GM15510 (cell line): ENCODE measurements around the gene HEG1.

Experiments used
- POLR2A ChIP-seq: IDR thresholded peaks from 3 replicates; pipeline ENCODE4 v1.6.1; 2011; ENCODE audit warnings: borderline replicate concordance; ENCODE audit not compliant: insufficient read length; ENCODE audit errors: extremely low read depth

The HEG1 gene

DNA sequence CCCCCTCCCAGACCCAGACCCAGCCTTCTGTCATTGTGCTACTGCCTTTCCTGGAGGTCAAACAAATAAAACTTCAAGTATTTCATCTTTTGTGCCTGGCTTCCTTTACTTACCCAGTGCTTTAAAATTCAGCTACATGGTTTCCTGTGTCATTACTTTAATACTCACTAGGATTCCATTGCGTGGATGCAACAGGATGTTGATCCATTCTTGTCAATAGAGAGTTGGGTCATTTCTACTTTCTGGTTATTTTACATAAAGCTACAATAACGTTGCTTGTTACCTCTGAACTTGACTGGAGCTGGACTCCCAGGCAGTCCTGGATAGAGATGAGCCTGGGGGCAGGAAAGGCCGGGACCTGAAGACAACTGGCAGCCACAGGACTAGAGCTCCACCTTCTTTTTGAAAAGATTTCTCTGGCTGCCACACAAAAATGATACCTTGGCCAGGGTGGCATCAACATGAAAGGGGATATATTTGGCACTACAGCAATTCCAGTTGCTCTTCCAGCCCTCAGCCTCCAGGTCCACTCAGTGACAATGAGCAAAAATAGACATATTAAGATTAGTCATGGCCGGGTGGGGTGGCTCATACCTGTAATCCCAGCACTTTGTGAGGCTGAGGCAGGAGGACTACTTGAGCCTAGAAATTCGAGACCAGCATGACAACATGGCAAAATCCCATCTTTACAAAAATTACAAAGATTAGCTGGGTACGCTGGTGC is 23.3 kb upstream of the HEG1 start:
- TF ChIP-seq POLR2A: no peak

DNA sequence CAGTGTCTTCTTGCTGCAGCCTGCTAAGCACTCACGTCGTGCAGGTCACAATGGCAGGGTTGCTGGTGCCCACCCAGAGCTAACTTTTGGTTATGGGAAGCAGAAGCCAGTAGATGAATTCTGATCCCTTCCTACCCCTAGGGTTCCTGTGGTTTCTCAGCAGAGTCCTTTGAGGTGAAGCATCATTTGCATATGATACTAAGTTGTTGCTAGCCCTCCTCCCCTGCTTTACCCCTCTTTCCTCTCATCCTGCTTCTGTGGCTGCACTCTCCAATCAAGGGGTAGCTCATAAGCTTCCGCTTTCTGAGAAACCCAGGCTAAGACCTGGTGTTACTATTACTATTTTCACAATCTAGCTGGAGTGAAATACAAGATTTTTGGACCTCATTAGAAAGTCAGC is 22.1 kb upstream of the HEG1 start:
- TF ChIP-seq POLR2A: no peak

DNA sequence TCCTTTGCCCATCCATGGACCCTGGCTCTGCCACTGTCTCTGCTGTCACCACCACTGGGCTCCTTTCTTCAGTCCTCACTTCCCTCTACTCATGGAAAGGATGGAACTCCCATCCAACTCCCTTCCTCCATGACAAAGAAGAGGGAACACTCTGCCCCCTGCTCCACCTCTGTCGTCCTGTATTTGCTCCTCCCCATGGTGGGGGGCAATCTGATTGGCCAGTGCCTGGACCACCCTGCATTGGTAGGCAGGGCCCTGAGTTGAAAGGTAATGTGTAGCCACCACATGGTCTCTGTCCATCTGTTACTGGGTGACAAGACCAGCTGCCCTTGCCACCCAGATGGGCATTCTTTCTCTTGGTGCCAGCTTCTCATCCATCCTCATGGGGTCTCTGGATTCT is 20.7 kb upstream of the HEG1 start:
- TF ChIP-seq POLR2A: no peak

DNA sequence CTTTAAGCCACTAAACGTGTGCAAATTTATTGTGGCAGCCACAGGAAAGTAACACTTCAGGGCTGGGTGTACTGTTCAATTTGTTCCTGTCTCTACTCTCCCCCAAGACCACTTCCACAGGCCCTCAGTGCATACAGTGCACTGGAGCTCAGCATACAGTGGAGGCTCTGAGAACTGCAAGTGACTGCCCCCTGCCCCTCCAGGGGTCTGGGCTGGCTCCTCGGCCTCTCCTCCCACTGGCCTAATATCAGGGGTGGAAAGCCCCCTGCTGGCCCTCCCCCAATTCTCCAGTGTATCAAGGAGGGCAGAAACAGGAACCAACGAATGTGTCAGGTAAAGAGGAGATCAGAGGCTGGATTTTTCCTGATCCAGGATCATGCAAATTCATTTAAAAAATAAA is 19.9 kb upstream of the HEG1 start:
- no peak for TF ChIP-seq POLR2A

DNA sequence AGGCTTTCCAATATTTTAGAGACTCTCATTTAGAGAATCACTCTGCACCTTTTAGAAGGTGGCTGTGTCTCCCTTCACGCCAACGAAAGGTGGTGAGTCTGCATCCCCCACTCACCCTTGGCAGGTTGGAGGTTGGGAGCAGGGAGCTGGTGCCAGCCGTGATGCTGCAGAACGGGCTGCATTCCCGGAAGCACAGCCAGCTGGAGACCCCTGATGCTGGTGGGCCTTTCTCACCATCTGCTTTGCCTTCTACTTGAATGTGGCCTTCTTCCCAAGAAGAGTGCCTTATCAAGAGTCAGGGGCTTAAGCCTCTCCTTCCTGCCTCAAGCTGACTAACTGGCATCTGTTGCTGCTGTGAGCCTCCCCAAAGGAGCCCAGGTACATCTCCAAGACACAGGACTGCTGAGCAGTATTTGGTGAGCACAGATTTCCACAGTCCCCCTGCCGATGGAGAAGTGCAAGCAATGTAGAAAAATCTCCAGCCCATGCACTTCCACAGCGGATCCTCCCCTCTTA is 17.7 kb upstream of the HEG1 start:
- no peak for TF ChIP-seq POLR2A

DNA sequence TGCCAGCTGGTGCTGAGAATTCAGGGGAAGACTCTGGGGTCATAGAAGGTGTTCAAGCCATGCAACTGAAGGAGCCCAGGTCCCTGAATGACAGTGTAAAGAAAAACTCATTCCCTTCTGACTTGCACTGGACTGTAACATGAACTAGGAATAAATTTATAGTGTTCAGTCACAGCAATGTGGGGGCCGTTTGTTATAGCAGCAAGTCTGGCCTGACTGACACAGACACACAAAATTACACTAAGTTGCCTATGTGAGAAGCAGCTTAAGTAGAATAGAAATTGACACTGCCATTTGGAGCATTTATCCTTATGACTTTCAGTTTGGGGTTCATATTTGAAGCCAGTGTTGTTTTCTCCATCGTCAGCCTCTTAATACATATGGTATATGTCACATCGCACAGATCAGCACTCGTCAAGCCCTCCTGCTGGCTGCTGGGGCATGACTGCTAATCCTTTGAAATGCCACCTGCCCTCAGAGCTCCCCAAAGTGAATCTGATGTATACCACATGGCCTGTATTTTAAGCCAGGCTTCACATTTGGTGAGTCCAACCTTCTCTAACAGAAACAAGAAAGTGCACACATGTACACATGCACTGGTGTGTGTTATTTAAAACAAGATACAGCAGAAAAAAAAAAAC is 17.1 kb upstream of the HEG1 start:
- TF ChIP-seq POLR2A: no peak

DNA sequence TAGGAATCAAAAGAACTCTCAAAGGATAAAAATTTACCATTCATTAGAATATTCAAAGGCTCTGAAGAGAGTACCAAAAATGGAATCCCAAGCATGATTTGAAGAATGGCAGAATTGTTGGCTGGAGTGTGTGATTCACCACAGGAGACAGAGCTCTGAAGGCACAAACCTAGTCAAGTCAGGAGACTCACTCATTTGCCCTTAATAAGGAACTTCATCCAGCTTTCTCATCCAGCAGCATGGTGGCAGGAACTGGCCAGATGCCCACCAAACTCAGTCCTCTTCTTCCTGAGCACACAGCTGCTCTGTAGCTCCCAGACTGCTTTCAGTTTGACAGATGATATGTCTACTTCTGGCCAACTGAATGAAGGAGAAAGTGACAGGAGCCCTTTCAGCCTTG is 16.5 kb upstream of the HEG1 start:
- TF ChIP-seq POLR2A: no peak

DNA sequence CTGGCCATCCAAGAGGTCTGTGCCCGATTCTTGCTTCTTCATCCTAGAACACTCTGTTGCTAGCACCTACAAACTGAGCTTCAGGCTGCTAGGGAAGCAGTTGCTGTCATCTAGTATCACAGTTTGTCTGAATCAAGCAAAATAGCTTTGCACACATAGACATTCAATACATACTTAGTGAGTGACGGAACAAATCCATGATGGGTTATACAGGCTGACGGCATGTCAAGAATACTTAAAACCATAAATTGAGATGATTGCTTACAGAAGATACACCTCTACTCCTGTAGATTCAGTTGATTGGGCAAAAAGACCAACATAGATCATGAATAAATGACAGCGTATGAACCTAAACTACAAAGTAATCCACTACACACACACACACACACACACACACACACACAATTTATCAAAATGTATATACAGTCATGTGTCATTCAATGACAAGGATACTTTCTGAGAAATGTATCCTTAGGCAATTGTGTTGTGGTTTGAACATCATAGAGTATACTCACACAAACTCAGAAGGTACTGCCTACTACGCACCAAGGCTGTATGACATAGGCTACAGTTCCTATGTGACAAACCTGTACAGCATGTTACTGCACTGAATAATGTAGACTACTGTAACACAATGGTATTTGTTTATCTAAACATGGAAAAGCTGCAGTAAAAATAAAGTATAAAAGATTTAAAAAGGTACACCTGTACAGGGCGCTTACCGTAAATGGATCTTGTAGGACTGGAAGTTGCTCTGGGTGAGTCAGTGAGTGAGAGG is 14.4 kb upstream of the HEG1 start:
- no peak for TF ChIP-seq POLR2A

DNA sequence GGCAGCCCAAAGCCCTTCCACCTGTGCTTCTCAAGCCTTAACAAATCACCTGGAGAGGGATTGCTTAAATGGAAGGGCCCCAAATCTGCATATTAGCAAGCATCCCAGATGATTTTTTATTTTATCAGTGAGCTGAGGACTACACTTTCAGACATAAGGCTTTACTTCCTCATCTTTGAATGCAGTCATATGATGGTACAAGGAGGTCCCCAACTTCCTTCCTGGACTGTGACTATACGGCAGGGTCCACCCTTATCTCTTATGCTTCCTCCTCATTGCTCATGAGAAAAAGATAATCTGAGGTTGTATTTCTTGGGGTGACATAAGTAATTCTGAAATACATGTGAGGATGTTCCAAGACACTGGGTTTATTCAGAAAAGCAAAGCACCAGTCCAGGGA is 13.7 kb upstream of the HEG1 start:
- TF ChIP-seq POLR2A: no peak

DNA sequence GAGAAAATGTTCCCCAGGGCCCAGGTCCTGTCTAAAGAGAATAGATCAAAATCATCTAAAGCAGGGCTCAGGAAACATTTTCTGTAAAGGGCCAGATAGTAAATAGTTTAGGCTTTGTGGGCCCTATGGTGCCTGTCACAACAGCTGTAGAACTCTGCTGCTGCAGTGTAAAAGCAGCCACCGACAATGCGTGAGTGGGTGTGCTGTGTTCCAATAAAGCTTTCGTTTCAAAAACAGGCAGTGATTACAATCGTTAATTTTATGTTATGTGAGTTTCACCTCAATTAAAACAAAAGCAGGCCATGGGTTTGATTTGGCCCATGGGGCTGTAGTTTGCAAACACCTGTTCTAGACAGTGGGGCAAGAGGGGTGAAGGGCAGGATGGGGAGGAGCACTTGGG is 12.5 kb upstream of the HEG1 start:
- no peak for TF ChIP-seq POLR2A

DNA sequence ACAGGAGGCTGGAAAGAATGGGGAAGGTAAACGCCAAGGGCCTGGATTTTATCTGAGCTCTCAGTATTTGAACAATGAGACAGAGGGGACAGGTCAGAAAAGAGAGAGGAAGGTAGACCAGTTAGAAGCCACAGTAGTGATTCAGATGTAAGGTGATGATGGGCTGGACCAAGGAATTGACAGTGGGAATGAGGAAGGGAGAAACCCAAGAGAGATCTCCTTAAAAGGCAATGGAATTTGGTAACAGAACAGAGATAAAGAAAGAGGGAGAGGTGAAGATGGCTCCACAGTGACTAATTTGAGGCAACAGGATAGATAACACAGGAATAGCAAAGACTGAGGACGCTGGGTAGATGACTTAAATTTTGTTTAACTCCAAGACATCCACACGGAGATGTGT is 11.4 kb upstream of the HEG1 start:
- TF ChIP-seq POLR2A: no peak

DNA sequence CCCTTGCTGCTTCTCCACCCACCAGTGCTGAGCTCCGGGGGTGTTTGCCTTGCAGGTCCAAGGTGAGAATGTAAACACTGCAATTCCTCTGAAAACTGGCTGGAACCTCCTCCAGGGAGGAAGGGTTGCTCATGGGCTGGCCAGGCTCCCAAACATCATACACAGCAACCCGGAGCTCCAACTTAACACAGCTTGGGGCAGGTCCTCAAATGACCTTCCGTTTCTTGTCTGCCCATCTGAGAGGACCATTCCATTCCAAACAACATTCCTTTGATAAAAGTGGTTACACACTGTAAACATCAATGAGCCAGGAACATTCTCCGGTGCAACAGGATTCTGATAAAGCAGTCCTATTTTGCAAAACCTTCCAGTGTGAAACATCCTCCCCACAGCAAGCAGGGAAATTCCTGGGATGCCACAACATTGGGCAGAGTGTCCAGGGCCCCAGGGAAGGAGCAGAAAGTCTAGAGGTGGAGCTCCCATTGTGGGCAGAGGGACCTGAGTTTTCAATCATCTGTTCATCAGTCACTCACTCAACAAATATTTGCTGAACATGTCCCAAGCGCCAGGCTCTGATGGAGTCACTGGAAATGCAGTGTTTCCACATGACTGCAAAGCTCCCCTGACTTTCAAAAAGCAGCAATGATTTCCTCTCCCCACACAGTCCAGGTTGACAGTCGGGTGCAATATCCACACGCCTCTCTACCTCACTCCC is 7.3 kb upstream of the HEG1 start:
- no peak for TF ChIP-seq POLR2A

DNA sequence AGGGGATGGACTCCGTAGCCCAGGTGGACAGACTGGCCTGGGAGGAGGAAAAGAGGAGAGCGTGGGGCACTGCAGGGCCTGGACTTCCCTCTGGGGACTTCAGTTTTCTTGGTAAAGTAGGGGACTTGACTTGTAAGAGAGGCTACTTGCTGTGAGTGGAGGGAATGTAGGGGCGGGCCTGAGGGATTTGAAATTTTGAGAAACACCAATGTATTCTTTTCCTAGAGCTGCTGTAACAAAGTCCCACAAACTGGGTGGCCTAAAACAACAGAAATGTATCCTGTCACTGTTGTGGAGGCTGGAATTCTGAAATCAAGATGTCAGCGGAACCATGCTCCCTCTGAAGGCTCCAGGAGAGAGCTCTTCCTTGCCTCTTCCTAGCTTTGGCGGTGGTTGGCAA is 5.8 kb upstream of the HEG1 start:
- TF ChIP-seq POLR2A: no peak

DNA sequence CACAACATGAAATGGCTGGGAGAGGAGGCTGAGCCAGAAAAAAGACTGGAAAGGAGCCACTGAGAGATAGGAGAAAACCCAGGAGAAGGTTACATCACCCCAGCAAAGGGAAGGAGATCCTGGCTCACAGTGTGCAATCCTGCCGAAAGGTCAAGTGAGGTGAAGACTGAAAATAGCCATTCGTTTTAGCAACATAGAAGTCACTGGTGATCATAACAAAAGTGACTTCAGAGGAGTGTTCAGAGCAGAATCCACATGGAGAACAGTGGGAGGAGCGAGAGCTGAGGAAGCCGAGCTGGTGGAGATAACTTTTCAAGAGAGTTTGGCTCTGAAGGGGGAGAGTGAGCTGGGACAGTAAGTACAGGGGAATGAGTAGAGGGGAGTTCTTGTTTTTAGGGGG is 5.4 kb upstream of the HEG1 start:
- TF ChIP-seq POLR2A: no peak
